Measurements from ENCODE around the gene TNFRSF18.
"Not testable (repeated sequence)": the region's sequence is repeated elsewhere in the genome, so short reads cannot be mapped to it uniquely, and the experiment has no call there.

TNFRSF18 gene

GRCh38 chr1:1195726-1196125, 10.7 kb downstream of the TNFRSF18 start:
- not testable (repeated sequence) for DNase-seq

GRCh38 chr1:1194723-1195122, 11.7 kb downstream of the TNFRSF18 start:
- DNase-seq: no peak

GRCh38 chr1:1191734-1192133, 14.7 kb downstream of the TNFRSF18 start:
- DNase-seq: no peak

- no peak for DNase-seq
Observed at GRCh38 chr1:1189111-1189510, 17.3 kb downstream of the TNFRSF18 start.

- no peak for DNase-seq
Observed at GRCh38 chr1:1187938-1188337, 18.5 kb downstream of the TNFRSF18 start.

- DNase-seq: no peak
Observed at GRCh38 chr1:1185101-1185765, 21.2 kb downstream of the TNFRSF18 start.

- DNase-seq: no peak
Observed at GRCh38 chr1:1183833-1184775, 22.3 kb downstream of the TNFRSF18 start.

GRCh38 chr1:1183221-1183747, 23.1 kb downstream of the TNFRSF18 start:
- DNase-seq: no peak

- no peak for DNase-seq
Observed at GRCh38 chr1:1182491-1183220, 23.7 kb downstream of the TNFRSF18 start.

- no peak for DNase-seq
Observed at GRCh38 chr1:1181938-1182410, 24.4 kb downstream of the TNFRSF18 start.

- DNase-seq: no peak
Observed at GRCh38 chr1:1181129-1181937, 25.1 kb downstream of the TNFRSF18 start.

- no peak for DNase-seq
Observed at GRCh38 chr1:1179983-1180861, 26.2 kb downstream of the TNFRSF18 start.

GRCh38 chr1:1179346-1179982, 26.9 kb downstream of the TNFRSF18 start:
- no peak for DNase-seq

- DNase-seq: no peak
Observed at GRCh38 chr1:1178794-1179331, 27.5 kb downstream of the TNFRSF18 start.

GRCh38 chr1:1177452-1178206, 28.8 kb downstream of the TNFRSF18 start:
- no peak for DNase-seq

- DNase-seq: no peak
Observed at GRCh38 chr1:1176931-1177330, 29.5 kb downstream of the TNFRSF18 start.

- DNase-seq: not testable (repeated sequence)
Observed at GRCh38 chr1:1176063-1176761, 30.2 kb downstream of the TNFRSF18 start.

- no peak for DNase-seq
Observed at GRCh38 chr1:1175221-1176062, 30.9 kb downstream of the TNFRSF18 start.

Measured in NCI-H226 (cell line).